GM19099 (cell line): Measurements from ENCODE around the gene SAXO1.

Experiments
- POLR2A ChIP-seq: IDR thresholded peaks from 3 replicates; pipeline ENCODE4 v1.6.1; 2011; ENCODE audit warnings: low read depth; ENCODE audit not compliant: insufficient read length; ENCODE audit errors: extremely low read depth

Gene SAXO1

GRCh38 chr9:19033015-19033414 is at the start of gene SAXO1:
TSS of gene SAXO1 (minus strand) at chr9:19033209. CDS start at chr9:19032908, 301 bp downstream.
- TF ChIP-seq POLR2A: no peak

- no peak for TF ChIP-seq POLR2A
These were observed 41.8 kb upstream of the SAXO1 start for GRCh38 chr9:19074836-19075235.

GRCh38 chr9:19074229-19074628 is 41.2 kb upstream of the SAXO1 start:
- TF ChIP-seq POLR2A: no peak

GRCh38 chr9:19057033-19057432 is 24.0 kb upstream of the SAXO1 start:
- TF ChIP-seq POLR2A: no peak

GRCh38 chr9:19050637-19051591 is 17.9 kb upstream of the SAXO1 start:
- TF ChIP-seq POLR2A: no peak

- TF ChIP-seq POLR2A: peak; percentile 19
These were observed 17.1 kb upstream of the SAXO1 start for GRCh38 chr9:19049917-19050636.

GRCh38 chr9:19048966-19049916 is 16.2 kb upstream of the SAXO1 start, which contains the start of gene RRAGA:
TSS of gene RRAGA (plus strand) at chr9:19049427. CDS start at chr9:19049660, 233 bp downstream.
- peak; percentile 93 for TF ChIP-seq POLR2A

GRCh38 chr9:19036611-19037010 is 3.6 kb upstream of the SAXO1 start:
- no peak for TF ChIP-seq POLR2A

- TF ChIP-seq POLR2A: no peak
These were observed 603 bp downstream of the SAXO1 start for GRCh38 chr9:19032406-19032805.

GRCh38 chr9:19030899-19031298 is 2.1 kb downstream of the SAXO1 start:
- no peak for TF ChIP-seq POLR2A

GRCh38 chr9:19028835-19029451 is 4.1 kb downstream of the SAXO1 start:
- no peak for TF ChIP-seq POLR2A

- no peak for TF ChIP-seq POLR2A
These were observed 5.2 kb downstream of the SAXO1 start for GRCh38 chr9:19027825-19028224.

GRCh38 chr9:19026375-19026774 is 6.6 kb downstream of the SAXO1 start:
- TF ChIP-seq POLR2A: no peak

- no peak for TF ChIP-seq POLR2A
These were observed 9.9 kb downstream of the SAXO1 start for GRCh38 chr9:19023078-19023477.
